CD4-positive, alpha-beta T cell (primary cell): ENCODE results near the gene EXT2. TPM values are rescaled to one million over a fixed set of nuclear protein-coding genes. Genes with fewer than 3 reads are reported as not detected.

Source experiments
- ATAC-seq: fragments of 200-7000 bp; cut with Tn5 transposase; one replicate; pipeline ENCODE4 v1.10.0; 2022; ENCODE audit warnings: mild to moderate bottlenecking; ENCODE audit not compliant: poor library complexity
- CTCF ChIA-PET: fragments of 350-600 bp; sonication (Branson Sonifier 250); formaldehyde crosslinking; loops from one replicate; lab custom pipeline; 2021; ENCODE audit warnings: antibody characterized with exemption, inconsistent platforms; lab: Charles Lee
- POLR2A ChIA-PET: fragments of 350-600 bp; sonication (Branson Sonifier 250); formaldehyde crosslinking; loops from one replicate; lab custom pipeline; 2021; ENCODE audit warnings: antibody characterized with exemption, inconsistent platforms; lab: Charles Lee
- DNase-seq, 14 experiments: peaks; one replicate each; pipeline ENCODE4 v3.0.0-alpha.2; 2013 to 2020; ENCODE audit warnings: mixed read lengths in 2 of 14
- H3K27ac ChIP-seq, 2 donors: one replicate each; pipeline versions ENCODE4 v1.5.1 to v1.7.0; 2013; ENCODE audit warnings: low read length in 2 of 2, low read depth in 1 of 2, mild to moderate bottlenecking in 1 of 2
- H3K27me3 ChIP-seq, 2 experiments: 1 replicate in 1 of 2; 2 replicates in 1 of 2; pipeline versions ENCODE4 v1.6.1 to v1.7.0; 2013; ENCODE audit warnings: low read length in 2 of 2, control low read depth in 1 of 2, mild to moderate bottlenecking in 1 of 2, moderate library complexity in 1 of 2; ENCODE audit not compliant: insufficient read depth in 2 of 2, control insufficient read depth in 1 of 2
- H3K36me3 ChIP-seq: one replicate; pipeline ENCODE4 v1.6.1; 2013; ENCODE audit warnings: low read length, control low read depth; ENCODE audit not compliant: insufficient read depth
- H3K4me1 ChIP-seq: one replicate; pipeline ENCODE4 v1.6.1; 2013; ENCODE audit warnings: low read length, control low read depth; ENCODE audit not compliant: insufficient read depth
- H3K4me3 ChIP-seq: one replicate; pipeline ENCODE4 v1.5.1; 2013; ENCODE audit warnings: mild to moderate bottlenecking, low read length, moderate library complexity
- H3K9me3 ChIP-seq, 2 experiments: 1 replicate in 1 of 2; 2 replicates in 1 of 2; pipeline versions ENCODE4 v1.6.1 to v1.7.0; 2013; ENCODE audit warnings: low read length in 2 of 2, mild to moderate bottlenecking in 2 of 2, control low read depth in 1 of 2, moderate library complexity in 1 of 2; ENCODE audit not compliant: control insufficient read depth in 1 of 2, insufficient read depth in 1 of 2
- H3K27ac Mint-ChIP-seq: one replicate; pipeline ENCODE4 v1.8.0; 2020; ENCODE audit warnings: mixed read lengths
- H3K27me3 Mint-ChIP-seq: one replicate; pipeline ENCODE4 v1.8.0; 2021; ENCODE audit warnings: mixed read lengths
- H3K36me3 Mint-ChIP-seq: one replicate; pipeline ENCODE4 v1.8.0; 2021; ENCODE audit warnings: low read depth, mixed read lengths
- H3K4me1 Mint-ChIP-seq: one replicate; pipeline ENCODE4 v1.8.0; 2021; ENCODE audit warnings: low read depth, mixed read lengths
- H3K4me3 Mint-ChIP-seq: one replicate; pipeline ENCODE4 v1.8.0; 2020; ENCODE audit warnings: mild to moderate bottlenecking, mixed read lengths
- H3K9me3 Mint-ChIP-seq: one replicate; pipeline ENCODE4 v1.8.0; 2020; ENCODE audit warnings: mixed read lengths
- CTCF ChIP-seq: fragments of 200-600 bp; IDR thresholded peaks from one replicate; pipeline ENCODE4 v1.8.0; 2022; ENCODE audit warnings: antibody characterized with exemption, mild to moderate bottlenecking
- intact Hi-C, 2 experiments: fragments of 100-400 bp; cut with DNase I in 1 of 2; cut with micrococcal nuclease in 1 of 2; formaldehyde crosslinking; loops; one replicate each; pipeline versions ENCODE4 v1.15.1 to v1.9.0; 2023 to 2025; cut with DNase I, micrococcal nuclease
- total RNA-seq, 174 experiments: library from RNA in 2 of 174; stranded (reverse) in 2 of 174; gene quantifications; one replicate each; pipeline ENCODE4 v1.2.3 and lab custom pipeline; 2021 to 2026

EXT2 gene
- total RNA-seq, 2 experiments from 2014 or later, result 17.1 to 17.5 TPM

DNA sequence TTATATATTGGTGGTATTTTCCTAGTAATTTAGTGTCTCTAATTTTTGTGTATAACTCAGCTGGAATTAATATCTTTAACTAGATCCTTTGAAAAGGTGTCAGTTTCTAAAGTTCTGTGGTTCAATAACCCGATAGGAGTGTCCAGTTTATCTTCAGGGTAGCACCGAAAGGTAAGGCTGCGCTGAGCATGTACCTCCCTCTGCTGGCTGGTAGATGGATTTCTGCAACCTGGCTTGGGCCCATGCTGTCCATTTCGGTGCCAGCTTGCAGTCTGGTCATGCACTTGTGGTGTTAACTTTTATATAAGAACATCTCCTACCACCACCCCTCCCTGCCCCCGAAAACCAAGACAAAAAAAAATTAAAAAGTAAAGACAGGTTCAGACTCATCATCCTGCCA is 24.7 kb downstream of the EXT2 start:
- Mint-ChIP-seq H3K4me3 (no peak overlapping the region), H3K9me3 (no peaks in the 10 kb centered on the region), H3K4me1 (no peaks in the 10 kb centered on the region), H3K27ac (no peak overlapping the region), H3K36me3 (peaks cover 89% of the 10 kb centered on the region), H3K27me3 (no peaks in the 10 kb centered on the region)
- H3K4me1 ChIP-seq, result no peaks in the 10 kb centered on the region
- H3K36me3 ChIP-seq, result peaks cover 43% of the 10 kb centered on the region
- TF ChIP-seq CTCF, result no peak
- H3K9me3 ChIP-seq, result no peaks in the 10 kb centered on the region
- ChIA-PET POLR2A (no interaction called here), CTCF (interaction anchor here (0.9 to 1.7 kb wide), 2 partner anchors 10 to 26 kb away, joined by 4 to 5 read pairs; no protein-coding TSS in a partner anchor)
- H3K27me3 ChIP-seq, result no peaks in the 10 kb centered on the region
- intact Hi-C loops, result no loop called here
- ATAC-seq (no peak), DNase-seq (no peak)
- no peak overlapping the region for H3K27ac ChIP-seq
- no peak overlapping the region for H3K4me3 ChIP-seq

DNA sequence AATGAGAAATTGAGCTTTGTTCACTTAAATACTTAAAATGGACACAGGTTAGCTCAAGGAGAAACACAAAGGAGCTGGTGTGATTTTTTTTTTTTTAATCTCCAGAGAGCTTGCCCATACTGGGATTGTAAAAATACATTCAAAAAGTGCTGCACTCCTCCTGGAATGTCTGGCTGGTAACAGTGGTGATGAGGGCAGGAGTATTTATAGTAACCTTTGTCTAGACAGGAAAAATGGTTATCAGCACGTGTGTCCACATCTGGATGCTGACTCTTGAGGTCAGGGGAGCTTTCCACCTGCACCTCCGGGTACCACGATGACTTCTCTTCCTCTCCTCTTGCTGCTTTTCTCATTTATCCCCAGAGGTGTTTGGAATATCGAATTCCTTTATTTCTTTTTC is 30.1 kb downstream of the EXT2 start:
- Mint-ChIP-seq H3K27me3 (no peaks in the 10 kb centered on the region), H3K27ac (no peak overlapping the region), H3K4me1 (no peaks in the 10 kb centered on the region), H3K4me3 (no peak overlapping the region), H3K9me3 (no peaks in the 10 kb centered on the region), H3K36me3 (peaks cover 94% of the 10 kb centered on the region)
- intact Hi-C loops, result no loop called here
- no peaks in the 10 kb centered on the region for H3K4me1 ChIP-seq
- H3K9me3 ChIP-seq, result no peaks in the 10 kb centered on the region
- ChIA-PET CTCF (interaction anchor here (1.1 to 1.8 kb wide), 3 partner anchors 10 to 786 kb away, joined by 3 to 5 read pairs (median 4); no protein-coding TSS in a partner anchor), POLR2A (no interaction called here)
- TF ChIP-seq CTCF, result no peak
- no peak overlapping the region for H3K27ac ChIP-seq
- no peak overlapping the region for H3K4me3 ChIP-seq
- DNase-seq (no peak), ATAC-seq (no peak)
- peaks cover 77% of the 10 kb centered on the region for H3K36me3 ChIP-seq
- H3K27me3 ChIP-seq, result no peaks in the 10 kb centered on the region

DNA sequence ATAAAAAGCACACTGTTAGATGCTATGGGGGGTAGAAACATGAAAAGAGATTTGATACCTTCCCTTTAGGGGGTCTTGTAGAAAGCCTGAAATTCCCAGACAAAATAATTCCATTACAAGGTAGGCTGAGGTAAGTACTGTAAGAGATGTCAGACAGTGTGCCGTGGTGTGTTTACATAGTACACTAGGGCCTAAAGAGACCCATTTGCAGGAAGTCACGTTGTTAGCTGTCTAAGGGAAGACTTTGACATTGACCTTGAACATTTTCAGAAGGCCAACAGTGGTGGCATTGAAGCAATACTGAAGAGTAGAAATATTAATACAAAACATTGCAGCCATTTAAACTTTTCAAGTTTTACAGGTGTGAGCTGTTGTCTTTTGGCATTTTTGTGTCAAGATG is 30.8 kb downstream of the EXT2 start:
- ChIA-PET CTCF (interaction anchor here (1.1 to 1.8 kb wide), 3 partner anchors 10 to 785 kb away, joined by 3 to 5 read pairs (median 4); no protein-coding TSS in a partner anchor), POLR2A (no interaction called here)
- ATAC-seq (no peak), DNase-seq (no peak)
- no peak overlapping the region for H3K4me3 ChIP-seq
- Mint-ChIP-seq H3K4me3 (no peak overlapping the region), H3K27me3 (no peaks in the 10 kb centered on the region), H3K36me3 (peaks cover 94% of the 10 kb centered on the region), H3K9me3 (no peaks in the 10 kb centered on the region), H3K27ac (no peak overlapping the region), H3K4me1 (no peaks in the 10 kb centered on the region)
- H3K9me3 ChIP-seq, result no peaks in the 10 kb centered on the region
- peaks cover 84% of the 10 kb centered on the region for H3K36me3 ChIP-seq
- intact Hi-C loops, result no loop called here
- H3K4me1 ChIP-seq, result no peaks in the 10 kb centered on the region
- TF ChIP-seq CTCF, result no peak
- no peak overlapping the region for H3K27ac ChIP-seq
- no peaks in the 10 kb centered on the region for H3K27me3 ChIP-seq
